GM19324 (cell line): ENCODE measurements around the gene TCEAL6.
"Not testable (repeated sequence)": the region's sequence is repeated elsewhere in the genome, so short reads cannot be mapped to it uniquely, and the experiment has no call there.

Experiments
- ATAC-seq: cut with Tn5 transposase; IDR thresholded peaks from one replicate; pipeline ENCODE4 v1.9.1; 2021; ENCODE audit warnings: mild to moderate bottlenecking, moderate library complexity; ENCODE audit not compliant: unreplicated experiment, low FRiP score

The TCEAL6 gene

DNA sequence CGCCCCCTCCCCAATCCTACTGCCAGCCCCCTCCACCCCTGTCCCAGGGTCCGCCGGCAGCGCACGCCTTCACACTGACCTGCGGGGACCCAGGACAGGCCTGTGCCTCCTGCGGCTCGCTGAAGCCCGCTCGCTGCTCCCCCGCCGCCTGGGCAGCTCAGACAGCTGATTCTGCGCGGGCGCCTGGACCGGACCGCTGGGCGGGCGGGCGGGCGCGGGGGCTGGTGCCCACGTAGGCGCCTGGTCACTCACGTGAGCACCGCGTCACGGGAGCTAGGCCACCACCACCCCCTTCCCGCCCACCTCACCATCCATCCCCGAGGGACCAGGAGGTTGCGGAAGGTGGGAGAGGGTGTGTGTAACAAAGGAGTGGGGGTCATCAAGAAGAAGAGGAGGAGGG is at the start of gene TCEAL6:
TSS of gene TCEAL6 (minus strand) at position 208 of the 400 bp plus-strand sequence.
- not testable (repeated sequence) for ATAC-seq

DNA sequence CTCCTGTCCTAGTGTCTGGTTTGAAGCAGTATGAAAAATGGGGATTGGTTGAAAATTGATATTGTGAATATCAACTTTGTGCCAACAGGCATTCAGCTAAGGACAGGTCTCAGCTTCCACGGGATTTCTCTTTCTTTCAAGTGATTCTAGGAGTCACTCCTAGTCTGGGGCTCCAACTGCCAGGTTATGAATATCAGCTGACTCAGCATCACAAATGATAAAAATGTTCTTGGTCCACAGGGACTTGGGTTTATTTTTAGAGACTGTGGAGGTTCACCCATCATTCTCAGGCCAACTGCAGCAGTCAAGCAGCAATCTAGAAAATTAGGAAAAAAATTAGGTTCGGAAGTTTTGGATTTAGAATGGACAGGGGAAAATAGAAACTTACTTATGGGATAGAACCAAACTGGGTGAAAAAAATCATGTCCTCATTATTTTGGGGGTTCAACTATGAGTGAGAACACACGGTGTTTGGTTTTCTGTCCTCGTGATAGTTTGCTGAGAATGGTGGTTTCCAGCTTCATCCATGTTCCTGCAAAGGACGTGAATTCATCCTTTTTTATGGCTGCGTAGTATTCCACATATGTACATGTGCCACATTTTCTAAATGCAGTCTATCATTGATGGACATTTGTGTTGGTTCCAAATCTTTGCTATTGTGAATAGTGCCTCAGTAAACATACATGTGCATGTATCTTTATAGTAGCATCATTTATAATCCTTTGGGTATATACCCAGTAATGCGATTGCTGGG is 43.9 kb upstream of the TCEAL6 start:
- no peak for ATAC-seq

DNA sequence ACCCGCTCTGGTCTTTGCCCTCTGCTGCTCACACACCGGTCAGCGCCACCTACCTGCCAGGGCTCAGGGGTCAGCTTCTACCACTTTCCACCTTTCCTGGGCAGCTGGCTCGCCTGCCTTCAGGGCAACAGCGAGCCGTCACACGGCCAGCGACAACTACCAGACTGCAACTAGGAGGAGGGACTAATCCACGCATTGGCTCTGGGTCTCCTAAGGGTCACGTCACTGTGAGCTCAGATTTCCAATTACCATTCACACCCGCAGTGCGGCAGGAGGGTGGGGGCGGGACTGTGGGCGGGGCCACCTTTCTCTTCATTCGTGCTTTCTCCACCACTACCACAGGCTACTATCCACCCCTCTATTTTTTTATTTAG is 13.5 kb upstream of the TCEAL6 start, which contains the start of gene BEX5:
TSS of gene BEX5 (minus strand) at position 172 of the 374 bp plus-strand sequence. CDS start 1,712 bp downstream, outside the sequence.
- ATAC-seq = no peak

DNA sequence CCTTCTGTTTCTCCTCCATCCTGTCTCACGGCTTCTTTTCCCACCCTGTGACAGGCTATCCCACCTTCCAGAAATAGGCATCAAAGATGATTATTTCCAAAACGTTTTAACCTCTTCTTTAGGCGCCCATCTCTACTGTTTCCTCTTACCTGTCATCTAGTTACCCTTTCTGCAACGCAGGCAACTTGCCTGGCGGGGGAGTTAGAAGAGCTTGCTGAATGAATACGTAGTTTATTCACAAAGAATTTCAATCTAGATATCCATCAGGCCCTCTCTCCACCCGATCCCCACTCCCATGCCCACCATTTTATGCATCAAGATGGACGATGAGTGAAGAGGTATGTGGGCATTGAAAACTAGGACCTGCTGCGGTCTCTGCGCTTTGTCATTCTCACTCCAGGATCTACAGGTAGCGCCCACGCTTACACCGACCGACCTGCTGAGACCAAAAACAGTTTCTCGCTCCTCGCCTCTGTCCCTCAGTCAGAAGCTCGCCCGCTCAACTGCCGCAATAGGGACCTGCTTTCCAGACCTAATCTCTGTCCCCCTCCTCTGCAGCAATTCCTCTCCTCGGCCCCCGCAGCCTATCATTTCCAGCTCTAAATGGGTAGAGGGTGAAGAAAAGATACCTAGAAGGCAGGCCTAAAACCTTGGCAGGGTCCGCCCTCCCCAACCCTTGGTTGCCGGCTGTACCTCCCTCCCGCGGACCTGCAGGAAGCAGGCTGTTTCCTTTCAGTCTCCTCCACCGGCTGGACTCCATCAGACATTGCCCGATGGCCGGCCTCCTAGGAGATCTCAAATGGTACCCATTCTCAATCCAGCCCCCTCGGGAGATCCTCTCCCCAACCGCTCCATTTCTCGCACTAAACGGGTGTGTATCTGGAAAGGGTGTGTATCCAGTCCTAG is 12.9 kb upstream of the TCEAL6 start:
- ATAC-seq = no peak

DNA sequence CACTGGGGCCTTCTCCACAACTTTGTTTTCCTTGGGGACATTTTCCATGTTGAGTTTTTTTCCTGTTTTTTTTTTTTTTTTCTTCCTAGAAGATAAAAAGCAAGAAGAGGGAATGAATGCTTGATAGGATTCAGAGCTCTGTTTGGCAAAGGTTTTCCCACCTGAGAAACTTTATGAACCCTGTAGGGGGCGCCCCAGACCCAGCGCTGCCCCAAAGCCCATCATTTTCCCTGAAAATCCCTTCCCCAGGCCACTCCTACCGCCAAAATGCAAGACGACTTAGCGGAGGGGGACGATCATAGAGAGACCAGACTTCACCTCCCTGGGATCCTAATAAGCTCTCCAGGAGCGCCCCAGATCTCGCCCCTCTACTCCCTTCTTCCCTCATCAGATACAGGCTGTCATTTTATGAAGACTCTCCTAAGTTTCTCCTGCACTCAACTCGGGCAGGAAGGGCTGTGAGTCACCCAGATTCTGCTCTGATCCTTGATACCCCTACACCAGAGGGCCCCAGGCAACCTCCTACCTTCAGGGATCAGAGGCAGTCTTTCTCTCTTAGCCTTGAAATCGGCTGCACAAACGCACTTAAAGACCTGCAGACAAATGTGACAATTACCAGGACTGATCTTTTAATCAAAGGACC is 12.1 kb upstream of the TCEAL6 start:
- ATAC-seq = no peak

DNA sequence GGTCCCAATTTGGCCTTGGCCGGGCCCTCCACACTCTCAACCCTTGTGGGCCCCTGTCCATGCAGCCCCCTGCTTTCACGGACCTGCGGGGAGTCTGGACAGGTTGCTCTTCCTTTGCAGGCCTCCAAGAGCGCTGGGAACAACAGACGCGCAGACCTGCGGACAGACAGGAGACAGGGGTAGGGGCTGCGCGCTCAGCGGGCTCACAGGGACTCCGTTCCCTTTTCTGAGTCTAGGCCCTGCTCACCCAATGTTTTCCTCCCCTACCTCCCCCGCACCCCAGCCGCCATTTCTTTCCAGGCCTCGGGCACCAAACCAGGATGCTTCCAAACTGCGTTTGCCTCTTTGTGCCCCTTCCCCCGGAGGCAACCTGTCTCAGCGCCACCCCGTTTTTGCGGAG is 650 bp downstream of the TCEAL6 start:
- not testable (repeated sequence) for ATAC-seq

DNA sequence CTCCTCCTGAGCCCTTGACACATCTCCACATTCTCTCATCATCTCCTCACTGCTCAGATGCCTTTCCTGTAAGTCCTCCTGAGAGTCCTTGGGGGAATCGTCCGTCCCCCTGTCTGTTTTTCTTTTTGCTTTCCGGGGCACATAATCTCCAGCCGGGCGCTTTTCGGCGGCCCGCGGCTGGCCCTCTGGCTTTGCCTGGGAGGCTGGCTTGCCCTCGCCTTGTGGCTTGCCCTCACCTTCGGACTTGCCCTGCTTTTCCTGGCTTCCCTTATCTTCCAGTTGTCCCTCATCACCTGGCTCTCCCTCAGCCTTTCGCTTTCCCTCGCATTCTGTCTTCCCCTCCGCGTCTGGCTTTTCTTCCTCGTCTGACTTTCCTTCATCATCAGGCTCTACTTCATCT is 1.4 kb downstream of the TCEAL6 start:
- not testable (repeated sequence) for ATAC-seq

GRCh38 chrX:102138064-102138463 is 4.2 kb downstream of the TCEAL6 start:
- no peak for ATAC-seq

GRCh38 chrX:102129473-102129872 is 12.8 kb downstream of the TCEAL6 start:
- no peak for ATAC-seq

DNA sequence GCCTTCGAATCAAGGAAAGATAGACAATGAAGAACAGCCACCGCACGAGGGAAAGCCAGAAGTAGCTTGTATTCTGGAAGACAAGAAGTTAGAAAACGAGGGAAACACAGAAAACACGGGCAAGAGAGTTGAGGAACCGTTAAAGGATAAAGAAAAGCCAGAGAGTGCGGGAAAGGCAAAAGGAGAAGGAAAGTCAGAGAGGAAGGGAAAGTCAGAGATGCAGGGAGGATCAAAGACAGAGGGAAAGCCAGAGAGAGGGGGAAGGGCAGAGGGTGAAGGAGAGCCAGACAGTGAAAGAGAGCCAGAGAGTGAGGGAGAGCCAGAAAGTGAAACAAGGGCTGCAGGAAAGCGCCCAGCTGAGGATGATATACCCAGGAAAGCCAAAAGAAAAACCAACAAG is 15.4 kb downstream of the TCEAL6 start:
- ATAC-seq = no peak

DNA sequence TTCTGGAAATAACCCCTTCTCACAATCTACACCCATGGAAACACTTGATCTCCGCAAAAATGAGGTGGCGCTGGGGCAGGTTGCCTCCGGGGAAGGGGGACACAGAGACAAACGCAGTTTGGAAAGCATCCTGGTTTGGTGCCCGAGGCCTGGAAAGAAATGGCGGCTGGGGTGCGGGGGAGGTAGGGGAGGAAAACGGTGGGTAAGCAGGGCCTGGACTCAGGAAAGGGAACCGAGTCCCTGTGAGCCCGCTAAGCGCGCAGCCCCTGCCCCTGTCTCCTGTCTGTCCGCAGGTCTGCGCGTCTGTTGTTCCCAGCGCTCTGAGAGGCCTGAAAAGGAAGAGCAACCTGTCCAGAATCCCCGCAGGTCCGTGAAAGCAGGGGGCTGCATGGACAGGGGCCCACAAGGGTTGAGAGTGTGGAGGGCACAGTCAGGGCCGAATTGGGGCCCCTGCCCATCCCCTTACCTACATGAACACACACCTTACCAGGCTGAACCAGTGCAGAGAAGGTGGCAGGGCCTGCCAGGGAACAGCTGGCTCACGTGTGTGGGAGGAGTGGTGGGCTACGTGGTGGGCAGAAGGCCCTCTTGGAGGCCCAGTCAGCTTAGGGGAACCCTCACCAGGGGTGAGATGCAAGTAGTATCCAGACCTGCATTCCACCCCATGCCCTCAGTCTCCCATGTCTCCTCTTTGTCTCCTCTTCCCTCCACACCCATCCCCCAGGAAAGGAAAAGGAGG is 16.0 kb downstream of the TCEAL6 start:
- ATAC-seq = not testable (repeated sequence)

DNA sequence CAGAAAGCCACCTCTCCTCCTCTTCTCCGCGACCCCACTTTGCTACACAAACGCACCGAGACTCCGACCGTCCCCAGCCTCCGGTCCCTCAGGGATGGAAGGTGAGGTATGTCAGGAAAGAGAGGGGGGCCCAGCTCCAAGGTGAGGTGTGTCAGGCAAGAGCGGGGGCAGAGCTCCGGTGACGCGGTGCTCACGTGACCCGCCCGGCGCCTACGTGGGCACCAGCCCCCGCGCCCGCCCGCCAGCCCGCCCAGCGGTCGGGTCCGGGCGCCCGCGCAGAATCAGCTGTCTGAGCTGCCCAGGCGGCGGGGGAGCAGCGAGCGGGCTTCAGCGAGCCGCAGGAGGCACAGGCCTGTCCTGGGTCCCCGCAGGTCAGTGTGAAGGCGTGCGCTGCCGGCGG is 16.8 kb downstream of the TCEAL6 start, which contains the start of gene TCEAL2:
TSS of gene TCEAL2 (plus strand) at position 244 of the 400 bp plus-strand sequence. CDS start 1,152 bp downstream, outside the sequence.
- ATAC-seq = not testable (repeated sequence)

GRCh38 chrX:102125014-102125413 is 17.3 kb downstream of the TCEAL6 start:
- ATAC-seq = not testable (repeated sequence)

- no peak for ATAC-seq
Measured at GRCh38 chrX:102115748-102116147, 26.5 kb downstream of the TCEAL6 start.

GRCh38 chrX:102113367-102113766 is 28.9 kb downstream of the TCEAL6 start:
- ATAC-seq = no peak
